Prostate gland (tissue), 2 donors: ENCODE measurements around the gene S100A10. TPM values are rescaled to one million over a fixed set of nuclear protein-coding genes. Genes with fewer than 3 reads are reported as not detected.

Experiments used
- DNase-seq: peaks from one replicate; pipeline ENCODE4 v3.0.0-alpha.2; 2019; ENCODE audit warnings: low spot score
- H3K27ac ChIP-seq, 2 donors: fragments of 200-600 bp; sonication (generic); 2 replicates each; pipeline ENCODE4 v1.5.1; 2017 to 2019
- H3K27me3 ChIP-seq: fragments of 200-600 bp; sonication (generic); replicated peaks from 2 replicates; pipeline ENCODE4 v1.5.1; 2019; ENCODE audit not compliant: insufficient read depth
- H3K36me3 ChIP-seq, 2 donors: fragments of 200-600 bp; sonication (generic); 1 replicate in 1 of 2; 2 replicates in 1 of 2; pipeline versions ENCODE4 v1.5.1 to v1.8.1; 2017 to 2019
- H3K4me1 ChIP-seq: fragments of 200-600 bp; sonication (generic); replicated peaks from 2 replicates; pipeline ENCODE4 v1.5.1; 2019
- H3K4me3 ChIP-seq, 2 donors: fragments of 200-600 bp; sonication (generic); 2 replicates each; pipeline ENCODE4 v1.5.1; 2017 to 2019
- H3K9me3 ChIP-seq: fragments of 200-600 bp; sonication (generic); 2 replicates; pipeline ENCODE4 v1.5.1; 2017
- CTCF ChIP-seq, 4 experiments: fragments of 200-600 bp in 2 of 4; fragments of 450-650 bp in 2 of 4; sonication (generic) in 2 of 4; IDR thresholded peaks; 1 replicate in 3 of 4; 2 replicates in 1 of 4; pipeline ENCODE4 v1.5.1; 2016 to 2019; ENCODE audit warnings: antibody characterized with exemption in 4 of 4, mild to moderate bottlenecking in 2 of 4, moderate library complexity in 2 of 4
- POLR2A ChIP-seq: fragments of 450-650 bp; IDR thresholded peaks from one replicate; pipeline ENCODE4 v1.6.1; 2016; ENCODE audit warnings: antibody characterized with exemption, mild to moderate bottlenecking
- POLR2AphosphoS5 ChIP-seq: sonication (generic); formaldehyde crosslinking; IDR thresholded peaks from one replicate; pipeline ENCODE4 v1.6.1; 2017; ENCODE audit warnings: antibody characterized with exemption
- WGBS: methylation state at CpG from one replicate; pipeline ENCODE4 v1.1.5; 2018; 5-methylcytosine and 5-hydroxymethylcytosine counted together
- intact Hi-C: fragments of 100-400 bp; cut with DNase I; formaldehyde crosslinking; loops from one replicate; pipeline ENCODE4 v1.14.2; 2022
- total RNA-seq, 2 donors: library from RNA; depleted of rRNA; stranded (reverse); fragments of >200 nt; gene quantifications; one replicate each; pipeline ENCODE4 v1.1.0, GENCODE V29; 2016

The S100A10 gene
- 10 to 100 TPM; 61.7 to 72.1 TPM for total RNA-seq

GRCh38 chr1:151993734-151994496 is at the start of gene S100A10:
TSS of gene S100A10 (minus strand) at chr1:151993859. CDS start at chr1:151986230, 7,629 bp downstream.
- no peaks in the 10 kb centered on the region for H3K9me3 ChIP-seq
- TF ChIP-seq POLR2A, result peak; percentile 77
- no peak for TF ChIP-seq POLR2AphosphoS5
- TF ChIP-seq CTCF (IDR thresholded peaks at IDR 0.05), result peak in 1 of 4 experiments; percentile 17
- intact Hi-C loops, result no loop called here
- no peaks in the 10 kb centered on the region for H3K27me3 ChIP-seq
- H3K27ac ChIP-seq, result peak within 1 kb of the TSS; percentile 75 to 81
- peak within 1 kb of the TSS; percentile 57 to 80 for H3K4me3 ChIP-seq
- 2% methylated on average over 69 of the region's 69 CpGs for WGBS
- H3K36me3 ChIP-seq, result no peaks in the 10 kb centered on the region
- DNase-seq, result peak; percentile 70
- peaks cover 18% of the 10 kb centered on the region for H3K4me1 ChIP-seq

GRCh38 chr1:152042030-152042429 is 48.4 kb upstream of the S100A10 start:
- DNase-seq, result no peak
- TF ChIP-seq CTCF (IDR thresholded peaks at IDR 0.05) (no peak), POLR2A (no peak)
- no peak overlapping the region for H3K27ac ChIP-seq
- WGBS, result 43% methylated on average over 1 of the region's 1 CpG
- H3K27me3 ChIP-seq, result no peaks in the 10 kb centered on the region
- no peaks in the 10 kb centered on the region for H3K36me3 ChIP-seq
- H3K9me3 ChIP-seq, result no peaks in the 10 kb centered on the region
- peaks cover 2% of the 10 kb centered on the region for H3K4me1 ChIP-seq
- H3K4me3 ChIP-seq, result no peak overlapping the region
- intact Hi-C loops, result no loop called here

- TF ChIP-seq CTCF (IDR thresholded peaks at IDR 0.05), result no peak
- no peak for TF ChIP-seq POLR2AphosphoS5
- no peak for TF ChIP-seq POLR2A
- WGBS, result 81% methylated on average over 1 of the region's 1 CpG
Observed at GRCh38 chr1:152039886-152040285, 46.2 kb upstream of the S100A10 start.

GRCh38 chr1:152039461-152039860 is 45.8 kb upstream of the S100A10 start:
- H3K4me1 ChIP-seq, result no peaks in the 10 kb centered on the region
- intact Hi-C loops, result no loop called here
- TF ChIP-seq POLR2AphosphoS5 (no peak), CTCF (IDR thresholded peaks at IDR 0.05) (no peak), POLR2A (no peak)
- no peak for DNase-seq
- no peaks in the 10 kb centered on the region for H3K36me3 ChIP-seq
- no peaks in the 10 kb centered on the region for H3K27me3 ChIP-seq
- no peak overlapping the region for H3K4me3 ChIP-seq
- no peaks in the 10 kb centered on the region for H3K9me3 ChIP-seq
- H3K27ac ChIP-seq, result no peak overlapping the region
- 93% methylated on average over 1 of the region's 1 CpG for WGBS

More at GRCh38 chr1:152039886-152040285, 46.2 kb upstream of the S100A10 start:
- Histone ChIP-seq H3K4me3 (no peak overlapping the region), H3K27me3 (no peaks in the 10 kb centered on the region), H3K27ac (no peak overlapping the region), H3K36me3 (no peaks in the 10 kb centered on the region), H3K9me3 (no peaks in the 10 kb centered on the region), H3K4me1 (no peaks in the 10 kb centered on the region)
- no peak for DNase-seq
- intact Hi-C loops, result no loop called here

GRCh38 chr1:152038871-152039270 is 45.2 kb upstream of the S100A10 start:
- Histone ChIP-seq H3K4me1 (no peaks in the 10 kb centered on the region), H3K27ac (no peak overlapping the region), H3K36me3 (no peaks in the 10 kb centered on the region), H3K4me3 (no peak overlapping the region), H3K9me3 (no peaks in the 10 kb centered on the region), H3K27me3 (no peaks in the 10 kb centered on the region)
- no peak for DNase-seq
- TF ChIP-seq POLR2AphosphoS5 (no peak), POLR2A (no peak), CTCF (IDR thresholded peaks at IDR 0.05) (no peak)
- intact Hi-C loops, result no loop called here
- WGBS, result 96% methylated on average over 10 of the region's 10 CpGs
